GM19397 (cell line): ENCODE measurements around the gene ZBTB47.

Experiments used
- ATAC-seq: cut with Tn5 transposase; IDR thresholded peaks from one replicate; pipeline ENCODE4 v1.9.1; 2021; ENCODE audit warnings: mild to moderate bottlenecking, moderate library complexity; ENCODE audit not compliant: unreplicated experiment

The ZBTB47 gene

GRCh38 chr3:42698216-42698910, 44.9 kb downstream of the ZBTB47 start:
- no peak for ATAC-seq

GRCh38 chr3:42698911-42699230, 45.4 kb downstream of the ZBTB47 start:
- no peak for ATAC-seq

- no peak for ATAC-seq
Observed at GRCh38 chr3:42699511-42699971, 46.0 kb downstream of the ZBTB47 start.

GRCh38 chr3:42700366-42701288, 47.1 kb downstream of the ZBTB47 start:
- ATAC-seq: no peak

GRCh38 chr3:42701371-42702065, 48.0 kb downstream of the ZBTB47 start:
- no peak for ATAC-seq

- ATAC-seq: no peak
Observed at GRCh38 chr3:42702066-42702951, 48.8 kb downstream of the ZBTB47 start, which contains the start of gene HHATL. TSS of gene HHATL (minus strand) at chr3:42702798. CDS start at chr3:42700826, 1,972 bp downstream.

GRCh38 chr3:42702982-42703694, 49.6 kb downstream of the ZBTB47 start:
- no peak for ATAC-seq

- no peak for ATAC-seq
Observed at GRCh38 chr3:42703695-42704025, 50.2 kb downstream of the ZBTB47 start.

- no peak for ATAC-seq
Observed at GRCh38 chr3:42704136-42704841, 50.8 kb downstream of the ZBTB47 start.

- no peak for ATAC-seq
Observed at GRCh38 chr3:42705058-42705767, 51.7 kb downstream of the ZBTB47 start.

GRCh38 chr3:42705962-42706585, 52.6 kb downstream of the ZBTB47 start:
- ATAC-seq: no peak

- ATAC-seq: no peak
Observed at GRCh38 chr3:42706721-42707619, 53.5 kb downstream of the ZBTB47 start.

GRCh38 chr3:42707620-42708355, 54.3 kb downstream of the ZBTB47 start:
- no peak for ATAC-seq

GRCh38 chr3:42708611-42709151, 55.2 kb downstream of the ZBTB47 start:
- ATAC-seq: no peak

- ATAC-seq: no peak
Observed at GRCh38 chr3:42709621-42710020, 56.1 kb downstream of the ZBTB47 start.

GRCh38 chr3:42710323-42711021, 57.0 kb downstream of the ZBTB47 start:
- ATAC-seq: no peak
